Coronary artery (tissue), 2 donors: ENCODE data around the gene GPC3.
A peak's percentile ranks its signal among the peaks of the same experiment; 100 is the strongest.

Source experiments
- DNase-seq: peaks from one replicate; pipeline ENCODE4 v3.0.0-alpha.2; 2017; ENCODE audit warnings: low spot score
- H3K27ac ChIP-seq, 2 donors: fragments of 200-600 bp; sonication (generic); one replicate each; pipeline ENCODE4 v1.5.1; 2016 to 2019
- H3K4me3 ChIP-seq: fragments of 200-600 bp; sonication (generic); 2 replicates; pipeline ENCODE4 v1.5.1; 2016; ENCODE audit warnings: mild to moderate bottlenecking, moderate library complexity
- CTCF ChIP-seq: fragments of 200-600 bp; sonication (generic); IDR thresholded peaks from one replicate; pipeline ENCODE4 v1.5.1; 2019; ENCODE audit warnings: antibody characterized with exemption

Gene GPC3

GRCh38 chrX:133985967-133986683, 731 bp upstream of the GPC3 start:
- no peak for TF ChIP-seq CTCF

GRCh38 chrX:133984857-133985163, 584 bp downstream of the GPC3 start:
- no peak overlapping the region for H3K27ac ChIP-seq
- H3K4me3 ChIP-seq = peak overlapping the region; percentile 75
- TF ChIP-seq CTCF = no peak
- no peak for DNase-seq

More at GRCh38 chrX:133985967-133986683, 731 bp upstream of the GPC3 start:
- no peak for DNase-seq
- Histone ChIP-seq H3K27ac (no peak overlapping the region), H3K4me3 (peak overlapping the region; percentile 75)

GRCh38 chrX:133983974-133984845, 1.2 kb downstream of the GPC3 start:
- no peak for DNase-seq
- Histone ChIP-seq H3K4me3 (peak overlapping the region; percentile 75), H3K27ac (no peak overlapping the region)
- no peak for TF ChIP-seq CTCF

GRCh38 chrX:133983256-133983973, 2.0 kb downstream of the GPC3 start:
- H3K27ac ChIP-seq = no peak overlapping the region
- TF ChIP-seq CTCF = no peak
- DNase-seq = no peak
- no peak overlapping the region for H3K4me3 ChIP-seq

GRCh38 chrX:133981924-133982323, 3.5 kb downstream of the GPC3 start:
- Histone ChIP-seq H3K4me3 (no peak overlapping the region), H3K27ac (no peak overlapping the region)
- DNase-seq = no peak
- no peak for TF ChIP-seq CTCF

- no peak for DNase-seq
- no peak overlapping the region for H3K27ac ChIP-seq
- no peak overlapping the region for H3K4me3 ChIP-seq
- TF ChIP-seq CTCF = no peak
Measured at GRCh38 chrX:133980832-133981588, 4.4 kb downstream of the GPC3 start.
